HEK293 (cell line): ENCODE measurements around the gene MED13L.

Experiments used
- CTCF ChIA-PET: fragments of 350-600 bp; formaldehyde crosslinking; extraction: SDS; loops from one replicate; lab custom pipeline; 2021; ENCODE audit warnings: antibody characterized with exemption; lab: Yijun Ruan, JAX
- POLR2A ChIA-PET: fragments of 300-600 bp; formaldehyde crosslinking; extraction: SDS; loops from one replicate; lab custom pipeline; 2020; ENCODE audit warnings: antibody characterized with exemption, inconsistent platforms; lab: Yijun Ruan, JAX
- H3K27ac ChIP-seq: fragments of 200-500 bp; sonication (Bioruptor generic); 2 replicates; pipeline ENCODE4 v1.5.1; 2014; ENCODE audit warnings: low read depth, low read length, control low read depth, inconsistent platforms; ENCODE audit errors: extremely low read depth
- H3K36me3 ChIP-seq, 2 experiments: fragments of 200-500 bp in 1 of 2; sonication (Bioruptor generic) in 1 of 2; 1 replicate in 1 of 2; 2 replicates in 1 of 2; pipeline ENCODE4 v1.5.1; 2014 to 2017; ENCODE audit warnings: inconsistent platforms in 2 of 2, low read length in 2 of 2; ENCODE audit not compliant: control insufficient read depth in 2 of 2, insufficient read depth in 1 of 2
- H3K4me1 ChIP-seq: fragments of 200-500 bp; sonication (Bioruptor generic); 2 replicates; pipeline ENCODE4 v1.5.1; 2014; ENCODE audit warnings: mild to moderate bottlenecking, low read length, inconsistent platforms; ENCODE audit not compliant: control insufficient read depth, insufficient read depth
- H3K4me3 ChIP-seq: 2 replicates; pipeline ENCODE4 v1.5.1; 2011; ENCODE audit warnings: low read depth, mild to moderate bottlenecking, control low read depth, low read length, moderate library complexity
- H3K9me3 ChIP-seq: fragments of 200-500 bp; sonication (Bioruptor generic); 2 replicates; pipeline ENCODE4 v1.5.1; 2014; ENCODE audit warnings: low read depth, low read length, inconsistent platforms; ENCODE audit not compliant: control insufficient read depth, insufficient read depth
- BCL6B ChIP-seq: fragments of 450-650 bp; formaldehyde crosslinking; IDR thresholded peaks from 2 replicates; pipeline ENCODE4 v1.5.1; 2017; ENCODE audit warnings: missing biosample characterization, missing genetic modification characterization
- GLIS1 ChIP-seq: fragments of 450-650 bp; formaldehyde crosslinking; IDR thresholded peaks from 2 replicates; pipeline ENCODE4 v1.5.1; 2016; ENCODE audit warnings: missing biosample characterization, missing genetic modification characterization
- HOXD13 ChIP-seq: sonication (generic); formaldehyde crosslinking; IDR thresholded peaks from 2 replicates; pipeline ENCODE4 v1.8.0; 2022; ENCODE audit warnings: missing genetic modification reagents, borderline replicate concordance
- KLF10 ChIP-seq: fragments of 450-650 bp; IDR thresholded peaks from 2 replicates; pipeline ENCODE4 v1.5.1; 2018; ENCODE audit warnings: missing biosample characterization, mild to moderate bottlenecking, missing genetic modification characterization
- PRDM10 ChIP-seq: fragments of 450-650 bp; formaldehyde crosslinking; IDR thresholded peaks from 2 replicates; pipeline ENCODE4 v1.5.1; 2016; ENCODE audit warnings: missing biosample characterization, missing genetic modification characterization
- WT1 ChIP-seq: fragments of 450-650 bp; formaldehyde crosslinking; IDR thresholded peaks from 2 replicates; pipeline ENCODE4 v1.5.1; 2016; ENCODE audit warnings: missing biosample characterization, missing genetic modification characterization
- ZBTB17 ChIP-seq: fragments of 450-650 bp; formaldehyde crosslinking; IDR thresholded peaks from 2 replicates; pipeline ENCODE4 v1.5.1; 2016; ENCODE audit warnings: missing biosample characterization, missing genetic modification characterization
- ZFHX2 ChIP-seq: fragments of 450-650 bp; formaldehyde crosslinking; conservative IDR thresholded peaks from 2 replicates; pipeline ENCODE4 v1.5.1; 2016; ENCODE audit warnings: missing biosample characterization, missing genetic modification characterization
- ZFP3 ChIP-seq: fragments of 450-650 bp; formaldehyde crosslinking; IDR thresholded peaks from 2 replicates; pipeline ENCODE4 v1.5.1; 2016; ENCODE audit warnings: low read depth, missing biosample characterization, missing genetic modification characterization
- ZNF10 ChIP-seq: fragments of 450-650 bp; formaldehyde crosslinking; IDR thresholded peaks from 2 replicates; pipeline ENCODE4 v1.5.1; 2017; ENCODE audit warnings: missing biosample characterization, missing genetic modification characterization
- ZNF266 ChIP-seq: fragments of 450-650 bp; formaldehyde crosslinking; IDR thresholded peaks from 2 replicates; pipeline ENCODE4 v1.5.1; 2016; ENCODE audit warnings: missing biosample characterization, missing genetic modification characterization, low read depth
- ZNF302 ChIP-seq: fragments of 450-650 bp; formaldehyde crosslinking; IDR thresholded peaks from 2 replicates; pipeline ENCODE4 v1.5.1; 2016; ENCODE audit warnings: missing biosample characterization, missing genetic modification characterization, low read depth
- ZNF324 ChIP-seq: fragments of 450-650 bp; formaldehyde crosslinking; IDR thresholded peaks from 2 replicates; pipeline ENCODE4 v1.5.1; 2016; ENCODE audit warnings: missing biosample characterization, missing genetic modification characterization
- ZNF335 ChIP-seq: fragments of 450-650 bp; formaldehyde crosslinking; conservative IDR thresholded peaks from 2 replicates; pipeline ENCODE4 v1.5.1; 2016; ENCODE audit warnings: missing biosample characterization, missing genetic modification characterization
- ZNF341 ChIP-seq: fragments of 450-650 bp; formaldehyde crosslinking; IDR thresholded peaks from 2 replicates; pipeline ENCODE4; 2016; ENCODE audit warnings: low read depth, missing biosample characterization, missing genetic modification characterization
- ZNF37A ChIP-seq: fragments of 450-650 bp; IDR thresholded peaks from 2 replicates; pipeline ENCODE4 v1.5.1; 2018; ENCODE audit warnings: missing biosample characterization, missing genetic modification characterization
- ZNF600 ChIP-seq: fragments of 450-650 bp; formaldehyde crosslinking; IDR thresholded peaks from 2 replicates; pipeline ENCODE4 v1.5.1; 2016; ENCODE audit warnings: missing biosample characterization, missing genetic modification characterization
- ZNF610 ChIP-seq: fragments of 450-650 bp; formaldehyde crosslinking; IDR thresholded peaks from 2 replicates; pipeline ENCODE4 v1.5.1; 2016; ENCODE audit warnings: missing biosample characterization, missing genetic modification characterization, borderline replicate concordance
- ZNF621 ChIP-seq: fragments of 450-650 bp; formaldehyde crosslinking; IDR thresholded peaks from 2 replicates; pipeline ENCODE4 v1.5.1; 2017; ENCODE audit warnings: missing biosample characterization, missing genetic modification characterization
- ZNF664 ChIP-seq: fragments of 450-650 bp; formaldehyde crosslinking; IDR thresholded peaks from 2 replicates; pipeline ENCODE4 v1.5.1; 2016; ENCODE audit warnings: missing biosample characterization, missing genetic modification characterization
- TF ChIP-seq, protein P1 (sequence below): fragments of 450-650 bp; formaldehyde crosslinking; IDR thresholded peaks from 2 replicates; pipeline ENCODE4 v1.5.1; 2016; ENCODE audit warnings: missing biosample characterization, missing genetic modification characterization
- TF ChIP-seq, protein P2 (sequence below): fragments of 450-650 bp; formaldehyde crosslinking; IDR thresholded peaks from 2 replicates; pipeline ENCODE4 v1.5.1; 2016; ENCODE audit warnings: missing biosample characterization, missing genetic modification characterization, low read depth

MED13L gene

DNA sequence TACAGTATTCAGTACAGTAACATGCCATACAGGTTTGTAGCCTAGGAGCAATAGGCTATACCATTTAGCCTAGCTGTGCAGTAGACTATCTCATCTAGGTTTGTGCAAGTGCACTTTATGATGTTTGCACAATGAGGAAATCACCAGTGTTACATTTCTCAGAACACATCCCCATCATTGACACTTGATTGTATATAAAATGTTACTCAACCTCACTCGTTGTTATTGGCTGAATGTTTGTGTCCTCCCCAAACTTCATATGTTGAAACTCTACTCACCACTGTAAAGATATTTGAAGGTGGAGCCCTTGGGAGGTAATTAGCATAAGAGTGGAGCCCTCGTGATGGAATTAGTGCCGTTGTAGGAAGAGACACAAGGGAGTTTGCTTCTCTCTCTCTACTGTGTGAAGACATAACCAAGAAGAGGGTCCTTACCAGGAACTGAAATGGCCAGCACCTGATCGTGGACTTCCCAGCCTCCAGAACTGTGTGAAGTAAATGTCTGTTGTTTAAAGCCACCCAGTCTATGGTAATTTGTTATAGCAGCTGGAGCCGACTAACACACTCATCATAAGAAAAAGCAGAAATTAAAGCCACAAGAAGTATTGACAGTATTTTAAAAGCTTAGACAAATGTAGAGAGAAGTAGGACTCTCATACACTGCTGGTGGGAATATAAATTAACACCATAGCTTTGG lies 3.2 kb upstream of the MED13L start:
- ChIA-PET POLR2A (no interaction called here), CTCF (interaction anchor here (0.6 to 1.2 kb wide), 3 partner anchors 86 to 321 kb away, joined by 3 to 4 read pairs (median 4); no protein-coding TSS in a partner anchor)
- Histone ChIP-seq H3K27ac (no peak overlapping the region), H3K36me3 (no peaks in the 10 kb centered on the region), H3K4me1 (peaks cover 4% of the 10 kb centered on the region; the same call in 1 of the 2 replicates), H3K9me3 (no peaks in the 10 kb centered on the region), H3K4me3 (no peak overlapping the region)
- no peak for TF ChIP-seq ZFP3 (tag by site-specific recombination)
- peak; percentile 48; the same call in 1 of the 2 replicates for TF ChIP-seq ZNF10 (tag by site-specific recombination)
- TF ChIP-seq WT1 (tag by site-specific recombination): no peak
- peak; percentile 25; the same call in 1 of the 2 replicates for TF ChIP-seq GLIS1
- TF ChIP-seq ZNF335 (tag by site-specific recombination): 0 out of 2 replicates have a peak, but pooled peaks have one; percentile 12
- no peak for TF ChIP-seq ZNF610 (tag by site-specific recombination)
- TF ChIP-seq ZNF341 (tag by site-specific recombination): no peak
- no peak for TF ChIP-seq HOXD13 (CRISPR knock-in tag)
- no peak for TF ChIP-seq ZNF302 (tag by site-specific recombination)
- no peak for TF ChIP-seq KLF10 (tag by site-specific recombination)
- peak; percentile 68 for TF ChIP-seq ZNF664 (tag by site-specific recombination)
- TF ChIP-seq, protein P1, sequence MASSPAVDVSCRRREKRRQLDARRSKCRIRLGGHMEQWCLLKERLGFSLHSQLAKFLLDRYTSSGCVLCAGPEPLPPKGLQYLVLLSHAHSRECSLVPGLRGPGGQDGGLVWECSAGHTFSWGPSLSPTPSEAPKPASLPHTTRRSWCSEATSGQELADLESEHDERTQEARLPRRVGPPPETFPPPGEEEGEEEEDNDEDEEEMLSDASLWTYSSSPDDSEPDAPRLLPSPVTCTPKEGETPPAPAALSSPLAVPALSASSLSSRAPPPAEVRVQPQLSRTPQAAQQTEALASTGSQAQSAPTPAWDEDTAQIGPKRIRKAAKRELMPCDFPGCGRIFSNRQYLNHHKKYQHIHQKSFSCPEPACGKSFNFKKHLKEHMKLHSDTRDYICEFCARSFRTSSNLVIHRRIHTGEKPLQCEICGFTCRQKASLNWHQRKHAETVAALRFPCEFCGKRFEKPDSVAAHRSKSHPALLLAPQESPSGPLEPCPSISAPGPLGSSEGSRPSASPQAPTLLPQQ: peak; percentile 27; the same call in 1 of the 2 replicates
- peak; percentile 46; the same call in 1 of the 2 replicates for TF ChIP-seq ZNF600 (tag by site-specific recombination)
- no peak for TF ChIP-seq ZNF37A (tag by site-specific recombination)
- TF ChIP-seq ZBTB17 (tag by site-specific recombination): peak; percentile 18; the same call in 1 of the 2 replicates
- TF ChIP-seq, protein P2, sequence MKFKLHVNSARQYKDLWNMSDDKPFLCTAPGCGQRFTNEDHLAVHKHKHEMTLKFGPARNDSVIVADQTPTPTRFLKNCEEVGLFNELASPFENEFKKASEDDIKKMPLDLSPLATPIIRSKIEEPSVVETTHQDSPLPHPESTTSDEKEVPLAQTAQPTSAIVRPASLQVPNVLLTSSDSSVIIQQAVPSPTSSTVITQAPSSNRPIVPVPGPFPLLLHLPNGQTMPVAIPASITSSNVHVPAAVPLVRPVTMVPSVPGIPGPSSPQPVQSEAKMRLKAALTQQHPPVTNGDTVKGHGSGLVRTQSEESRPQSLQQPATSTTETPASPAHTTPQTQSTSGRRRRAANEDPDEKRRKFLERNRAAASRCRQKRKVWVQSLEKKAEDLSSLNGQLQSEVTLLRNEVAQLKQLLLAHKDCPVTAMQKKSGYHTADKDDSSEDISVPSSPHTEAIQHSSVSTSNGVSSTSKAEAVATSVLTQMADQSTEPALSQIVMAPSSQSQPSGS (tag by site-specific recombination): no peak
- no peak for TF ChIP-seq BCL6B (tag by site-specific recombination)
- no peak for TF ChIP-seq ZNF621 (tag by site-specific recombination)
- TF ChIP-seq ZNF266: no peak
- no peak for TF ChIP-seq ZFHX2 (tag by site-specific recombination)
- TF ChIP-seq PRDM10 (tag by site-specific recombination): peak; percentile 97
- TF ChIP-seq ZNF324: no peak
